Gastroesophageal sphincter (tissue), 4 donors: ENCODE data around the gene FAIM. TPM values are rescaled to one million over a fixed set of nuclear protein-coding genes. Genes with fewer than 3 reads are reported as not detected.

Experiments used
- ATAC-seq: fragments of 150-250 bp; one replicate; pipeline ENCODE4 v1.9.1; 2016; ENCODE audit warnings: mild to moderate bottlenecking, moderate library complexity
- H3K27ac ChIP-seq, 4 donors: fragments of 200-600 bp; sonication (generic) in 3 of 4; 1 replicate in 3 of 4; 2 replicates in 1 of 4; pipeline ENCODE4 v1.5.1; 2016 to 2019
- H3K27me3 ChIP-seq: fragments of 200-600 bp; sonication (generic); one replicate; pipeline ENCODE4 v1.5.1; 2019
- H3K36me3 ChIP-seq, 2 donors: fragments of 200-600 bp; sonication (generic); one replicate each; pipeline ENCODE4 v1.5.1; 2019; ENCODE audit warnings: control low read depth in 1 of 2
- H3K4me1 ChIP-seq, 3 donors: fragments of 200-600 bp; sonication (generic); 1 replicate in 2 of 3; 2 replicates in 1 of 3; pipeline ENCODE4 v1.5.1; 2016 to 2019; ENCODE audit warnings: control low read depth in 2 of 3
- H3K4me3 ChIP-seq, 2 donors: fragments of 200-600 bp; sonication (generic); one replicate each; pipeline ENCODE4 v1.5.1; 2019; ENCODE audit warnings: mild to moderate bottlenecking in 1 of 2, moderate library complexity in 1 of 2
- H3K9me3 ChIP-seq, 3 donors: fragments of 200-600 bp; sonication (generic); one replicate each; pipeline ENCODE4 v1.5.1; 2017 to 2019; ENCODE audit warnings: control low read depth in 2 of 3
- EP300 ChIP-seq: sonication (generic); formaldehyde crosslinking; IDR thresholded peaks from one replicate; pipeline ENCODE4 v1.6.1; 2017; ENCODE audit warnings: antibody characterized with exemption, mild to moderate bottlenecking
- POLR2A ChIP-seq, 2 donors: fragments of 450-650 bp; IDR thresholded peaks; one replicate each; pipeline ENCODE4 v1.6.1; 2017; ENCODE audit warnings: antibody characterized with exemption in 2 of 2, mild to moderate bottlenecking in 2 of 2, moderate library complexity in 1 of 2
- POLR2AphosphoS5 ChIP-seq: sonication (generic); formaldehyde crosslinking; IDR thresholded peaks from one replicate; pipeline ENCODE4 v1.6.1; 2017; ENCODE audit warnings: antibody characterized with exemption
- WGBS, 2 donors: methylation state at CpG; one replicate each; pipeline ENCODE4 v1.1.5; 2018; ENCODE audit warnings: low coverage in 1 of 2; 5-methylcytosine and 5-hydroxymethylcytosine counted together
- total RNA-seq, 4 donors: library from RNA; depleted of rRNA; stranded (reverse); fragments of >200 nt; gene quantifications; one replicate each; pipeline ENCODE4 v1.1.0, GENCODE V29; 2016
- TF ChIP-seq, protein P1 (sequence below), 4 experiments: fragments of 200-600 bp in 2 of 4; fragments of 450-650 bp in 2 of 4; sonication (generic) in 1 of 4; IDR thresholded peaks; one replicate each; pipeline ENCODE4 v1.5.1; 2017 to 2019; ENCODE audit warnings: antibody characterized with exemption in 4 of 4, mild to moderate bottlenecking in 2 of 4, moderate library complexity in 2 of 4

FAIM gene
- total RNA-seq, 4 donors from 2014 or later, result 12.6 to 21.3 (median 17.6) TPM

DNA sequence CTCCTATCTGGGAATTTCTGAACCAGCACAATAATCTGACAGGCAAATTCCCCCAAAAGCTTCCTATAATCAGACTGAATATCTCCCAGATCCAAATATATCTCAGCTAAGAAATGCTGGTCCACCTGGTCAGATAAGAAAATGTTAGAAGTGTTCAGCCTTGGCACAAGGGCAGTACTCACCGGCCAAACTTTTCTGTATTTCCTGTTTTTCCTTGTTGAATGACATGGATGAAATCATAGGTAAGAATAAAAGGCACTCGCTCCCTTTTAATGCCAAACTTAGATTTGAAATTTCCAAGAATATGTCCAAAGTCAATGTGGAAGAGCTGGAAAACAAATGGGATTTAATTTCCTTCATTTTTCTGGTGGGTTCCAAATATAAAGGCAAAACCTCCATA lies 48.9 kb downstream of the FAIM start:
- no peak for ATAC-seq
- Histone ChIP-seq H3K4me3 (no peak overlapping the region), H3K36me3 (peaks cover 0 to 61% of the 10 kb centered on the region in 2 donors), H3K9me3 (no peaks in the 10 kb centered on the region), H3K27ac (no peak overlapping the region), H3K4me1 (no peaks in the 10 kb centered on the region), H3K27me3 (no peaks in the 10 kb centered on the region)
- TF ChIP-seq EP300 (no peak), POLR2A (IDR thresholded peaks at IDR 0.05) (no peak), POLR2AphosphoS5 (no peak)
- TF ChIP-seq, protein P1, sequence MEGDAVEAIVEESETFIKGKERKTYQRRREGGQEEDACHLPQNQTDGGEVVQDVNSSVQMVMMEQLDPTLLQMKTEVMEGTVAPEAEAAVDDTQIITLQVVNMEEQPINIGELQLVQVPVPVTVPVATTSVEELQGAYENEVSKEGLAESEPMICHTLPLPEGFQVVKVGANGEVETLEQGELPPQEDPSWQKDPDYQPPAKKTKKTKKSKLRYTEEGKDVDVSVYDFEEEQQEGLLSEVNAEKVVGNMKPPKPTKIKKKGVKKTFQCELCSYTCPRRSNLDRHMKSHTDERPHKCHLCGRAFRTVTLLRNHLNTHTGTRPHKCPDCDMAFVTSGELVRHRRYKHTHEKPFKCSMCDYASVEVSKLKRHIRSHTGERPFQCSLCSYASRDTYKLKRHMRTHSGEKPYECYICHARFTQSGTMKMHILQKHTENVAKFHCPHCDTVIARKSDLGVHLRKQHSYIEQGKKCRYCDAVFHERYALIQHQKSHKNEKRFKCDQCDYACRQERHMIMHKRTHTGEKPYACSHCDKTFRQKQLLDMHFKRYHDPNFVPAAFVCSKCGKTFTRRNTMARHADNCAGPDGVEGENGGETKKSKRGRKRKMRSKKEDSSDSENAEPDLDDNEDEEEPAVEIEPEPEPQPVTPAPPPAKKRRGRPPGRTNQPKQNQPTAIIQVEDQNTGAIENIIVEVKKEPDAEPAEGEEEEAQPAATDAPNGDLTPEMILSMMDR (IDR thresholded peaks at IDR 0.05), result no peak
- WGBS, 2 donors, result 83 to 92% methylated on average over 2 of the region's 2 CpGs

DNA sequence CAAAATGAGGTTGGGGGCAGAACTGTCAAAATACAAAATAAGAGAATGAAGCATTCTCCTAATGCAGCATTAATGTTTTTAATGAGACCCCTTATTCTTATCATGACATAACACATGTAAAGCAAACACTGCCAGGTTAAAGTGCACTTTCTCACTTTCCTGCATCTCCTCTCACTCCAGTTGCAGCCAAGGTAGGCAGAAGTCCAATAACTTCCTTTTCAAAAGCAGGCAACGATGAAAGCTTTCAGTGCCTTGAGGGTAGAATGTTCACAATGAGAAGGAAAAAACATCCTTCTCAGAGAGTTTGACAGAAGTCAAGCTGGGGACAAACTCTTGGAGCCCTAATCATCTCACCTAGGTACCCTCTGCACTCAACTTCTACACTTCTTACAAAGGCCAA lies 59.5 kb downstream of the FAIM start:
- ATAC-seq, result no peak
- Histone ChIP-seq H3K4me1 (no peaks in the 10 kb centered on the region), H3K4me3 (no peak overlapping the region), H3K27ac (no peak overlapping the region), H3K27me3 (no peaks in the 10 kb centered on the region), H3K36me3 (peaks cover 0 to 57% of the 10 kb centered on the region in 2 donors), H3K9me3 (no peaks in the 10 kb centered on the region)
- TF ChIP-seq POLR2A (IDR thresholded peaks at IDR 0.05) (no peak), EP300 (no peak), POLR2AphosphoS5 (no peak)
- TF ChIP-seq, protein P1 (IDR thresholded peaks at IDR 0.05), result no peak
- 38 to 55% methylated on average over 1 of the region's 1 CpG for WGBS, 2 donors

DNA sequence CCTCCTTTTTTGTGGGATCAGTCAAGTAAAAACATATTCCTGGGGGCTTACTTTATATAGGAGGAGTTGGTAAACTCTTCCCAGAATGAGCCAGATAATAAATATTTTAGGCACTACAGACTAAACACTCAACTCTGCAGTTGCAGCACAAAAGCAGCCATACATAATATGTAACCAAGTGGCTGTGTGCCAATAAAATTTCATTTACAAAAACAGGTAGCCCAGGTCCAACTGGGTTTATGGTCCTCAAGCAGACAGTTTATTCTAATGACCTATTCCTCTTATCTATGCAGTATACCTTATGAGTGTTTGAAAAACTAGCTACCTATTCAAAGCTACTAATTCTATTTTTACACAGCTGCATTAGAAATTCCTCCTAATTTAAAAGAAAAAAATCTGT lies 61.8 kb downstream of the FAIM start:
- Histone ChIP-seq H3K9me3 (peaks cover 0 to 10% (median 0%) of the 10 kb centered on the region in 3 donors), H3K27ac (no peak overlapping the region), H3K27me3 (no peaks in the 10 kb centered on the region), H3K4me3 (no peak overlapping the region), H3K36me3 (peaks cover 0 to 53% of the 10 kb centered on the region in 2 donors), H3K4me1 (no peaks in the 10 kb centered on the region)
- ATAC-seq, result no peak
- TF ChIP-seq, protein P1 (IDR thresholded peaks at IDR 0.05), result no peak
- TF ChIP-seq POLR2AphosphoS5 (no peak), EP300 (no peak), POLR2A (IDR thresholded peaks at IDR 0.05) (no peak)

DNA sequence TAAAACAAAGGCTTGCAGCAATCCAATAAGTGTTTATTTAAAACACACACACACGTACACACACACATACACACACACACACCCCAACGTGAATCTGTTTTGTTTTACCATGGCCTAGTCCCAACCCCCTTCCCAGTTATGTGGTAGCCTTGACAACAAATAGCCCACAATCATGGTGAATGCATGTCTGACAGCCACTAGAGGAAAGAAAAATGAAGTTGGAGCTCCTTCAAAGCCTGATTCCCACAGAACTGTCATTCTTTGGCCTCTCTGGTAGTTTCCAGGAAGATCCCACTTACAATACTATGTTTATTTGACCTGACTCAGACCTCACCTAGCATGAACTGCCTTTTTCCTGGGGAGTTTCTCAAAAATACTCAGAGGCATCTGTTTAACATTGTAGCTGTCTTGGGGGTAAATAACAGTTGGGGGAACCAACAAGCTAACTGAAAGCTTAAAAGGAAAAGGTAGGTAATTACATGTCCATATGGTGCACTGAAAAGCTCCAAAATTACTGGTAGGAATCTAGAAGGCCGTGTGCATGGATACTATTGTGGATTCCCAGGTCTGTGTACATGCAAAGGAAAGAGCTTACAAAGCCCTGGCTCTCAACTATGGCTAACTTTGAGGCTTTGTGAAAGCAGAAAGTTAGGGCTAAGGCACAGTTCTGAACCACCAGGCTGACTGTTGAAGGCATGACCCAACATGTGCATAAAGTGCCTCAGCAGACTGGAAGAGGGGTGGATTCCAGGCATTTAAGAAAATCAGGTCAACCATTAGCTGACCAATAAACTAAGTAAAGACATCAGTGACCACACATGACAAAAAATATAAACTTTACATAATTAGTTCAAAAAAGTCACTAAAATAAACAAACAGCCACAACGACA lies 65.3 kb downstream of the FAIM start:
- Histone ChIP-seq H3K27me3 (no peaks in the 10 kb centered on the region), H3K9me3 (peaks cover 0 to 28% (median 0%) of the 10 kb centered on the region in 3 donors), H3K36me3 (peaks cover 0 to 55% of the 10 kb centered on the region in 2 donors), H3K4me3 (no peak overlapping the region), H3K4me1 (no peaks in the 10 kb centered on the region), H3K27ac (no peak overlapping the region)
- WGBS, 2 donors, result 46 to 47% methylated on average over 4 of the region's 4 CpGs
- TF ChIP-seq POLR2A (IDR thresholded peaks at IDR 0.05), result no peak
- TF ChIP-seq, protein P1 (IDR thresholded peaks at IDR 0.05), result no peak
- TF ChIP-seq EP300, result no peak
- TF ChIP-seq POLR2AphosphoS5, result no peak
- ATAC-seq, result no peak

DNA sequence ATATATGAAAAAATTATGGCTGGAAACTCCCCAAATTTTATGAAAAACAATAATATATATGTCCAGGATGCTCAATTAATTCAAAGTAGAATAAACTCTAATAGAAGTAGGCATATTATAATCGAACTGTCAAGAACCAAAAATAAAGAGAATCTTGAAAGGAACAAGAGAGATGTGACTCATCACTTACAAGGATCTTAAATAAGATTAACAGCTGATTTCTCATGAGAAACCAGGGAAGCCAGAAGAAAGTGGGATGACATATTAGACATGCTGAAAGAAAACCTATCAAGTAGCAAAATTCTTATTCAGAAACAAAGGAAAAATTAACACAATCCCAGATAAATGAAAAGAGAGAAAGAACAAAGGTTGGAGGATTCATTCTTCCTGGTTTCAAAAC lies 66.8 kb downstream of the FAIM start:
- Histone ChIP-seq H3K27me3 (no peaks in the 10 kb centered on the region), H3K4me3 (no peak overlapping the region), H3K4me1 (no peaks in the 10 kb centered on the region), H3K9me3 (peaks cover 0 to 28% (median 0%) of the 10 kb centered on the region in 3 donors), H3K36me3 (peaks cover 0 to 67% of the 10 kb centered on the region in 2 donors), H3K27ac (no peak overlapping the region)
- TF ChIP-seq POLR2A (IDR thresholded peaks at IDR 0.05) (no peak), POLR2AphosphoS5 (no peak), EP300 (no peak)
- TF ChIP-seq, protein P1 (IDR thresholded peaks at IDR 0.05), result no peak
- ATAC-seq, result no peak
- WGBS, 2 donors, result 92 to 100% methylated on average over 1 of the region's 1 CpG
